Natural killer cell (primary cell): ENCODE data around the gene KRT28. TPM values are rescaled to one million over a fixed set of nuclear protein-coding genes. Genes with fewer than 3 reads are reported as not detected.

Source experiments
- ATAC-seq, 3 donors: fragments of 150-1000 bp in 2 of 3; fragments of 200-7000 bp in 1 of 3; cut with Tn5 transposase; 1 replicate in 1 of 3; 2 replicates in 2 of 3; pipeline ENCODE4 v1.10.0; 2021; ENCODE audit warnings: mild to moderate bottlenecking in 2 of 3, moderate library complexity in 2 of 3
- DNase-seq, 2 donors: peaks; one replicate each; pipeline versions ENCODE4 v3.0.0 to v3.0.0-alpha.2; 2013 to 2021; ENCODE audit warnings: mixed read lengths in 1 of 2
- H3K27ac ChIP-seq: one replicate; pipeline ENCODE4 v1.5.1; 2013; ENCODE audit warnings: mild to moderate bottlenecking, low read length
- H3K27me3 ChIP-seq: one replicate; pipeline ENCODE4 v1.6.1; 2013; ENCODE audit warnings: low read length; ENCODE audit not compliant: control insufficient read depth, insufficient read depth
- H3K36me3 ChIP-seq: one replicate; pipeline ENCODE4 v1.6.1; 2013; ENCODE audit warnings: low read length; ENCODE audit not compliant: control insufficient read depth, insufficient read depth
- H3K4me1 ChIP-seq: one replicate; pipeline ENCODE4 v1.6.1; 2013; ENCODE audit warnings: low read length; ENCODE audit not compliant: control insufficient read depth, insufficient read depth
- H3K4me3 ChIP-seq: one replicate; pipeline ENCODE4 v1.5.1; 2013; ENCODE audit warnings: low read length
- H3K9me3 ChIP-seq: one replicate; pipeline ENCODE4 v1.6.1; 2013; ENCODE audit warnings: low read length; ENCODE audit not compliant: control insufficient read depth, insufficient read depth
- H3K27ac Mint-ChIP-seq, 2 donors: one replicate each; pipeline ENCODE4 v1.8.0; 2022; ENCODE audit warnings: mild to moderate bottlenecking in 2 of 2, mixed read lengths in 2 of 2, moderate library complexity in 1 of 2
- H3K27me3 Mint-ChIP-seq, 2 donors: one replicate each; pipeline ENCODE4 v1.8.0; 2022; ENCODE audit warnings: low read depth in 2 of 2, mixed read lengths in 2 of 2
- H3K36me3 Mint-ChIP-seq: one replicate; pipeline ENCODE4 v1.8.0; 2022; ENCODE audit warnings: mixed read lengths
- H3K4me1 Mint-ChIP-seq, 2 donors: one replicate each; pipeline ENCODE4 v1.8.0; 2022; ENCODE audit warnings: mixed read lengths in 2 of 2
- H3K4me3 Mint-ChIP-seq: one replicate; pipeline ENCODE4 v1.8.0; 2022; ENCODE audit warnings: mild to moderate bottlenecking, moderate library complexity, mixed read lengths
- H3K9me3 Mint-ChIP-seq, 2 donors: one replicate each; pipeline ENCODE4 v1.8.0; 2022; ENCODE audit warnings: mixed read lengths in 2 of 2
- WGBS: methylation state at CpG from one replicate; pipeline ENCODE4 v1.1.7; 2013; ENCODE audit warnings: missing lambda C conversion rate; ENCODE audit not compliant: insufficient coverage; 5-methylcytosine and 5-hydroxymethylcytosine counted together
- intact Hi-C: fragments of 100-400 bp; cut with micrococcal nuclease; formaldehyde crosslinking; loops from one replicate; pipeline ENCODE4 v1.14.2; 2022
- total RNA-seq, 4 donors: library from RNA; stranded (reverse); fragments of 120-200 nt in 1 of 4; gene quantifications; one replicate each; pipeline versions ENCODE4 v1.2.3 to v1.2.4, GENCODE V29; 2013 to 2022
- TF ChIP-seq, protein P1 (sequence below): fragments of 200-600 bp; IDR thresholded peaks from one replicate; pipeline ENCODE4 v1.8.0; 2022; ENCODE audit warnings: antibody characterized with exemption

The KRT28 gene
- total RNA-seq, 3 donors from 2014 or later (not counting 1 experiment from before 2014, with no cell fraction given): not detected

DNA sequence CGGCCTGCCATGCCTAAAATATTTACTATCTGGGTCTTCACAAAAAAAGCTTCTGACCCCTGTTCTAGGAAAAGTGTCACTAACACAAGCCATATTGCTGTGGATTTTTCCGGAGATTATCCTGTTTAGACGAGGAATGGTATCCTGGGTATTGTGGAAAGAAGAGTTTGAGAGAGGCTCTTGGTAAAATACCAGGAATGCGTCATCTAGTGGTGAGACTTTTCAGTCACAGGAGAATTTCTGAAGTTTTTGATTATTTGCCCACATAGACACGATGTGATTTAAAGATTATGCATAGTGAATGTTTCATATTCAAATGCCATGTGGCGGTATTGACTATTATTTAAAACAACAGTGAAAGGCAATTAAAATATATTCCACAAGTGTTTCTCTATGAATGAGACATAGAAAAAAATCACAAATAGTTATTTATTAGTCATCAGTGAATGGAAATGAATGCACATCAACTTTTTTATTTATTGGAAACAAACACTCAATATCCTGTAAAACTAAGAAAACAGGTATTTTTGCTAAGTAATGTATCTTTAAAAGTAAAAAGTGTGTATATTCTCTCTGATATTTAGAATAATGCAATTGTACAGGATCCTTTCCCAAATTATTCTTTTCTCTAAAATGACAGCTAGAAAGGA lies 7.8 kb downstream of the KRT28 start:
- Histone ChIP-seq H3K27ac (no peak overlapping the region), H3K36me3 (no peaks in the 10 kb centered on the region), H3K4me3 (no peak overlapping the region), H3K27me3 (peaks cover 11% of the 10 kb centered on the region), H3K4me1 (no peaks in the 10 kb centered on the region), H3K9me3 (no peaks in the 10 kb centered on the region)
- Mint-ChIP-seq H3K4me1 (no peaks in the 10 kb centered on the region), H3K27ac (no peak overlapping the region), H3K27me3 (peaks cover 34 to 60% of the 10 kb centered on the region in 2 donors), H3K9me3 (no peaks in the 10 kb centered on the region), H3K36me3 (no peaks in the 10 kb centered on the region), H3K4me3 (no peak overlapping the region)
- WGBS: 51% methylated on average over 5 of the region's 6 CpGs
- ATAC-seq (no peak), DNase-seq (peak in 1 of 2 donors; percentile 19)
- TF ChIP-seq, protein P1, sequence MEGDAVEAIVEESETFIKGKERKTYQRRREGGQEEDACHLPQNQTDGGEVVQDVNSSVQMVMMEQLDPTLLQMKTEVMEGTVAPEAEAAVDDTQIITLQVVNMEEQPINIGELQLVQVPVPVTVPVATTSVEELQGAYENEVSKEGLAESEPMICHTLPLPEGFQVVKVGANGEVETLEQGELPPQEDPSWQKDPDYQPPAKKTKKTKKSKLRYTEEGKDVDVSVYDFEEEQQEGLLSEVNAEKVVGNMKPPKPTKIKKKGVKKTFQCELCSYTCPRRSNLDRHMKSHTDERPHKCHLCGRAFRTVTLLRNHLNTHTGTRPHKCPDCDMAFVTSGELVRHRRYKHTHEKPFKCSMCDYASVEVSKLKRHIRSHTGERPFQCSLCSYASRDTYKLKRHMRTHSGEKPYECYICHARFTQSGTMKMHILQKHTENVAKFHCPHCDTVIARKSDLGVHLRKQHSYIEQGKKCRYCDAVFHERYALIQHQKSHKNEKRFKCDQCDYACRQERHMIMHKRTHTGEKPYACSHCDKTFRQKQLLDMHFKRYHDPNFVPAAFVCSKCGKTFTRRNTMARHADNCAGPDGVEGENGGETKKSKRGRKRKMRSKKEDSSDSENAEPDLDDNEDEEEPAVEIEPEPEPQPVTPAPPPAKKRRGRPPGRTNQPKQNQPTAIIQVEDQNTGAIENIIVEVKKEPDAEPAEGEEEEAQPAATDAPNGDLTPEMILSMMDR: no peak
- intact Hi-C loops: no loop called here

DNA sequence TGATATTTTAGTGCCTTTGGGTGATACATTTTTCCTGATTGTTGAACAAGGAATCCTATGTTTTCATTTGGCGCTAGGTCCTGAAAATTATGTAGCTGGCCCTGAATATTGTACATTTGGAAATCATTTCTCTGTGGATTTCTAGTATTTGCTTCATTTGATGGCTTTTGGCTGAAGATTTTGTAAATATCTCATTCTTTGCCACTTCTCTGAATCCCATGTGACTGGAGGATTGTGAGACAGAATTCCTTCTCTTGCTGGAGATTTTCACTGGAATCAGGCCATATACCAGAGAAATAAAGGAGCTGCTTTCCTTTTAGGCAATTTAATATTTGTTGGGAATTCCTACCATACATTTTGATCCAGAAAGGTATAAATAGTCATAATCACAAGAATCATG lies 8.6 kb downstream of the KRT28 start:
- Histone ChIP-seq H3K9me3 (no peaks in the 10 kb centered on the region), H3K27me3 (peaks cover 10% of the 10 kb centered on the region), H3K36me3 (no peaks in the 10 kb centered on the region), H3K4me3 (no peak overlapping the region), H3K4me1 (no peaks in the 10 kb centered on the region), H3K27ac (no peak overlapping the region)
- TF ChIP-seq, protein P1: no peak
- no peaks in the 10 kb centered on the region for H3K4me1 Mint-ChIP-seq
- H3K27me3 Mint-ChIP-seq: peaks cover 28 to 53% of the 10 kb centered on the region in 2 donors
- H3K27ac Mint-ChIP-seq: no peak overlapping the region
- intact Hi-C loops: no loop called here
- DNase-seq (no peak), ATAC-seq (no peak)
- WGBS: 85% methylated on average over 1 of the region's 1 CpG
- no peak overlapping the region for H3K4me3 Mint-ChIP-seq
- H3K9me3 Mint-ChIP-seq: no peaks in the 10 kb centered on the region
- no peaks in the 10 kb centered on the region for H3K36me3 Mint-ChIP-seq

DNA sequence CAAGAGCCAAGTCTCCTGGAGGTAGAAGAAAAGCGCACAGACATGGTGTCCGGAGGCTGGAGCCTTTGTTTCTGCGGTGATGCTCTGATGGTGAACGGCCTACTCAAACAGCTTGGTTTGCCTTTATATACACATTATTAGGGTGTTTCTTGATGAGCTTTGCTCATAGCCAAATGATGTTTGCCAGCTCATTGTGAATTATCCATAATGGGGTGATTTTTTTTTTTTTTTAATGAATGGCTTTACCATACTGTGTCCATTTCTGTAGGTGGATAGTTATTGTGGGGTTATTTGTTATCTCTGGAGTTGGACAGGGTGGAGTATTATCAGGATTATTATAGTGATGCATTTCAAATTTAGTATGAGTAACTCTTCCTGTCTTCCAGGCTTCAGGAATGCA lies 17.3 kb downstream of the KRT28 start, which contains the start of gene KRT27:
Gene KRT27, minus strand, starts transcription at position 101 of the 400 bp plus-strand sequence. Its CDS starts 57 bp downstream, at position 44.
- no peaks in the 10 kb centered on the region for H3K36me3 ChIP-seq
- H3K27ac ChIP-seq: no peak within 1 kb of the TSS
- H3K9me3 Mint-ChIP-seq: no peaks in the 10 kb centered on the region
- H3K4me1 ChIP-seq: peaks cover 5% of the 10 kb centered on the region
- H3K4me3 ChIP-seq: no peak within 1 kb of the TSS
- H3K9me3 ChIP-seq: no peaks in the 10 kb centered on the region
- TF ChIP-seq, protein P1: no peak
- peaks cover 31 to 62% of the 10 kb centered on the region in 2 donors for H3K27me3 Mint-ChIP-seq
- no peak within 1 kb of the TSS for H3K27ac Mint-ChIP-seq
- intact Hi-C loops: no loop called here
- DNase-seq: no peak
- 92% methylated on average over 4 of the region's 4 CpGs for WGBS
- no peaks in the 10 kb centered on the region for H3K36me3 Mint-ChIP-seq
- peaks cover 19% of the 10 kb centered on the region for H3K27me3 ChIP-seq
- H3K4me1 Mint-ChIP-seq: no peaks in the 10 kb centered on the region
- H3K4me3 Mint-ChIP-seq: no peak within 1 kb of the TSS
- no peak for ATAC-seq
